GM12864 (cell line): ENCODE data around the gene TMED10.

Experiments
- DNase-seq: peaks from one replicate; pipeline ENCODE4 v3.0.0-alpha.2; 2011; ENCODE audit warnings: low read depth
- H3K4me3 ChIP-seq: 2 replicates; pipeline ENCODE4 v1.5.1; 2011; ENCODE audit warnings: mild to moderate bottlenecking, low read depth, low read length, control low read depth
- CTCF ChIP-seq: IDR thresholded peaks from 2 replicates; pipeline ENCODE4 v1.5.1; 2011; ENCODE audit warnings: low read depth, mild to moderate bottlenecking, moderate library complexity, low read length, control low read depth, inconsistent platforms; ENCODE audit errors: missing control alignments

Gene TMED10

GRCh38 chr14:75107186-75107585, 69.2 kb downstream of the TMED10 start:
- DNase-seq: no peak
- H3K4me3 ChIP-seq: no peak overlapping the region
- TF ChIP-seq CTCF: no peak

- no peak for TF ChIP-seq CTCF
- no peak overlapping the region for H3K4me3 ChIP-seq
- no peak for DNase-seq
These were observed 74.9 kb downstream of the TMED10 start for GRCh38 chr14:75101491-75101890.

GRCh38 chr14:75098682-75099081, 77.7 kb downstream of the TMED10 start:
- no peak overlapping the region for H3K4me3 ChIP-seq
- no peak for DNase-seq
- no peak for TF ChIP-seq CTCF

- no peak for TF ChIP-seq CTCF
- no peak for DNase-seq
- no peak overlapping the region for H3K4me3 ChIP-seq
These were observed 78.2 kb downstream of the TMED10 start for GRCh38 chr14:75098212-75098611.

GRCh38 chr14:75096959-75097358, 79.5 kb downstream of the TMED10 start:
- TF ChIP-seq CTCF: no peak
- DNase-seq: no peak
- no peak overlapping the region for H3K4me3 ChIP-seq

GRCh38 chr14:75095690-75096089, 80.7 kb downstream of the TMED10 start:
- TF ChIP-seq CTCF: no peak
- DNase-seq: no peak
- H3K4me3 ChIP-seq: no peak overlapping the region

- no peak for TF ChIP-seq CTCF
- no peak overlapping the region for H3K4me3 ChIP-seq
- DNase-seq: no peak
These were observed 81.5 kb downstream of the TMED10 start for GRCh38 chr14:75094896-75095295.
